Measurements from ENCODE around the gene WASF2. TPM values are rescaled to one million over a fixed set of nuclear protein-coding genes. Genes with fewer than 3 reads are reported as not detected.

WASF2 gene
- total and polyA plus RNA-seq, 2 of the 4 experiments (the other 2 are of a cell fraction): 7.9 to 45.4 TPM

Other genes starting within 250 kb of the WASF2 start
- 19.9 and 21.7 TPM in 2 replicates for gene TMEM222, start 168.0 kb downstream of the WASF2 start, total RNA-seq (2012; rRNA removed)
- gene TMEM222, start 168.0 kb downstream of the WASF2 start, polyA plus RNA-seq (2012; rRNA removed): 54.1 and 56.4 TPM in 2 replicates
- 0.18 and 0.28 TPM in 2 replicates for gene SYTL1, start 148.1 kb downstream of the WASF2 start, total RNA-seq (2012; rRNA removed)
- gene SYTL1, start 148.1 kb downstream of the WASF2 start, polyA plus RNA-seq (2012; rRNA removed): 1.0 and 1.3 TPM in 2 replicates
- gene MAP3K6, start 123.2 kb downstream of the WASF2 start, total RNA-seq (2012; rRNA removed): 4.8 and 5.3 TPM in 2 replicates
- 15.9 and 17.3 TPM in 2 replicates for gene MAP3K6, start 123.2 kb downstream of the WASF2 start, polyA plus RNA-seq (2012; rRNA removed)
- gene FCN3, start 115.3 kb downstream of the WASF2 start, total RNA-seq (2012; rRNA removed): not detected in 2 replicates
- gene FCN3, start 115.3 kb downstream of the WASF2 start, polyA plus RNA-seq (2012; rRNA removed): not detected in 2 replicates
- gene CD164L2, start 106.8 kb downstream of the WASF2 start, total RNA-seq (2012; rRNA removed): not detected in 2 replicates
- not detected in 2 replicates for gene CD164L2, start 106.8 kb downstream of the WASF2 start, polyA plus RNA-seq (2012; rRNA removed)
- gene GPR3, start 97.5 kb downstream of the WASF2 start, total RNA-seq (2012; rRNA removed): 0.72 and 0.83 TPM in 2 replicates
- 4.8 and 5.4 TPM in 2 replicates for gene GPR3, start 97.5 kb downstream of the WASF2 start, polyA plus RNA-seq (2012; rRNA removed)
- 1.7 and 2.0 TPM in 2 replicates for gene AHDC1, start 114.0 kb upstream of the WASF2 start, total RNA-seq (2012; rRNA removed)
- gene AHDC1, start 114.0 kb upstream of the WASF2 start, polyA plus RNA-seq (2012; rRNA removed): 11.6 and 16.1 TPM in 2 replicates
- gene FGR, start 145.0 kb upstream of the WASF2 start, total RNA-seq (2012; rRNA removed): not detected in 2 replicates
- not detected in 2 replicates for gene FGR, start 145.0 kb upstream of the WASF2 start, polyA plus RNA-seq (2012; rRNA removed)
- 6.7 and 7.3 TPM in 2 replicates for gene IFI6, start 182.0 kb upstream of the WASF2 start, total RNA-seq (2012; rRNA removed)
- gene IFI6, start 182.0 kb upstream of the WASF2 start, polyA plus RNA-seq (2012; rRNA removed): 16.8 and 17.2 TPM in 2 replicates
- gene FAM76A, start 235.8 kb upstream of the WASF2 start, total RNA-seq (2012; rRNA removed): 8.6 and 10.0 TPM in 2 replicates
- gene FAM76A, start 235.8 kb upstream of the WASF2 start, polyA plus RNA-seq (2012; rRNA removed): 2.3 and 2.6 TPM in 2 replicates